ENCODE data around the gene PSME3.

The PSME3 gene

DNA sequence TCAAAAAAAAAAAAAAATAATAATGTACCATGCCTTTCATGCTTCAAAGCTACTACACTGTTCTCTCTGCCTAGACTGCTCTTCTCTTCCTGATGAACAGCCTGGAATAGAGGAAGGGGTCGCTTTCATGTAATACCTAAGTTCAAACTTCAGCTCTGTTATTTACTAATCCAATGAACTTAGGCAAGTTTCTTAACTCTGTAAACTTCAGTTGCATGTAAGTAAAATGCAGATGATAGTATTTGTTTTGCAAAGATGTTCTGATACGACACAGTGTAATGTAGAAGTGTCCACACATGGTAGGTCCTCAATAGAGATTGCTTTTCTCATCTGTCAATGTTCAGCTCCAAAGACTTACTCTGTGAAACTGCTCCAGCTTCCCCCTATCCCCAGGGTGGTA is 41.2 kb upstream of the PSME3 start:
- TF ChIP-seq, protein P1, sequence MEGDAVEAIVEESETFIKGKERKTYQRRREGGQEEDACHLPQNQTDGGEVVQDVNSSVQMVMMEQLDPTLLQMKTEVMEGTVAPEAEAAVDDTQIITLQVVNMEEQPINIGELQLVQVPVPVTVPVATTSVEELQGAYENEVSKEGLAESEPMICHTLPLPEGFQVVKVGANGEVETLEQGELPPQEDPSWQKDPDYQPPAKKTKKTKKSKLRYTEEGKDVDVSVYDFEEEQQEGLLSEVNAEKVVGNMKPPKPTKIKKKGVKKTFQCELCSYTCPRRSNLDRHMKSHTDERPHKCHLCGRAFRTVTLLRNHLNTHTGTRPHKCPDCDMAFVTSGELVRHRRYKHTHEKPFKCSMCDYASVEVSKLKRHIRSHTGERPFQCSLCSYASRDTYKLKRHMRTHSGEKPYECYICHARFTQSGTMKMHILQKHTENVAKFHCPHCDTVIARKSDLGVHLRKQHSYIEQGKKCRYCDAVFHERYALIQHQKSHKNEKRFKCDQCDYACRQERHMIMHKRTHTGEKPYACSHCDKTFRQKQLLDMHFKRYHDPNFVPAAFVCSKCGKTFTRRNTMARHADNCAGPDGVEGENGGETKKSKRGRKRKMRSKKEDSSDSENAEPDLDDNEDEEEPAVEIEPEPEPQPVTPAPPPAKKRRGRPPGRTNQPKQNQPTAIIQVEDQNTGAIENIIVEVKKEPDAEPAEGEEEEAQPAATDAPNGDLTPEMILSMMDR (IDR thresholded peaks at IDR 0.05; ENCODE audit: insufficient read depth, low read length, missing control alignments), result no peak
- CTCF ChIA-PET, result interaction anchor here (0.5 to 1.5 kb wide), 3 partner anchors 28 to 213 kb away, joined by 3 read pairs; no protein-coding TSS in a partner anchor
- DNase-seq (ENCODE audit: low read depth, low spot score), result no peak
- POLR2A ChIA-PET, result interaction anchor here (0.7 to 1.9 kb wide), 2 partner anchors 11 to 32 kb away, joined by 4 to 6 read pairs; partner anchors contain the start of genes BECN1 and WNK4
- H3K4me3 ChIP-seq (ENCODE audit: low read depth, low read length), result no peak overlapping the region

DNA sequence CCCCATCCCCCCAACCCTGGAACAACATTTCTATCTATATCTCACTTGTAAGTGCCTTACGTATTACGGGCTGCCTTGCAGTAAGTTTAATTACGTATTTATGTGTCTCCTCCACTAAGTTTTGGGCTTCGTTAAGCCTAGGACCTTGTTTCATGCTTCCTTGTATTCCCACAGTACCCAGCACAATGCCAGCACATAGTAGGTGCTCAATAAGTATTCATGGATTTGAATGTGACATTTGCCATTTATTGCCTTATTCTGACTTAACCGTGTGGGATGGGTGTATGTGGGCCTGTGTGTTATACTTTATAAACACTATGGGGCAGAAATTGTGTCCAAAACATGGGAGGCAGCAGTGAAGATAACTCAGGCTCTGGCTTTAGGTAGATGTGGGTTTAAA is 40.7 kb upstream of the PSME3 start:
- no peak overlapping the region for H3K4me3 ChIP-seq (ENCODE audit: low read depth, low read length)
- ChIA-PET POLR2A (interaction anchor here (1.9 kb wide), 1 partner anchor 12 kb away, joined by 6 read pairs; the partner anchor contains the start of gene WNK4), CTCF (interaction anchor here (0.7 to 1.5 kb wide), 2 partner anchors 28 to 214 kb away, joined by 3 read pairs; no protein-coding TSS in a partner anchor)
- TF ChIP-seq, protein P1 (IDR thresholded peaks at IDR 0.05; ENCODE audit: insufficient read depth, low read length, missing control alignments), result no peak
- no peak for DNase-seq (ENCODE audit: low read depth, low spot score)

DNA sequence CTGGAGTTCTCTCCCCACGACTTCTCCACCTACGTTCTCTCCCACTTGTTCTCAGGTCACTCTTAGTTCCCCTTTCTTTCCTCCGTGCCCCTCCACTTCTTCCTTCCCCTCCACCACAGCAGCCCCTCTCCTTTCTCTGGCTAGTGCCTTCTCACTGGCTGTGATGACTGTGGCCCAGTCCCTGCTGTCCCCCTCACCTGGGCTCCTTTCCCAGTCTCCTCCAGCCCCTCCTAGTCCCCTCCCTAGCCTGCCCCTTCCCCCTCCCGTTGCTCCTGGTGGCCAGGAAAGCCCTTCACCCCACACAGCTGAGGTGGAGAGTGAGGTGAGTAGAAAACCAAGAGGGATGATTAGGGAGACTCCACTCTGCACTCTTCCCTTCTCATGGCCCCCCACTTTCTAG is 38.1 kb upstream of the PSME3 start:
- no peak overlapping the region for H3K4me3 ChIP-seq (ENCODE audit: low read depth, low read length)
- POLR2A ChIA-PET, result interaction anchor here (1.2 to 2.3 kb wide), 2 partner anchors 14 kb away, joined by 5 to 6 read pairs; partner anchors contain the start of gene WNK4
- TF ChIP-seq, protein P1 (IDR thresholded peaks at IDR 0.05; ENCODE audit: insufficient read depth, low read length, missing control alignments), result no peak
- CTCF ChIA-PET, result no interaction called here
- DNase-seq (ENCODE audit: low read depth, low spot score), result no peak

DNA sequence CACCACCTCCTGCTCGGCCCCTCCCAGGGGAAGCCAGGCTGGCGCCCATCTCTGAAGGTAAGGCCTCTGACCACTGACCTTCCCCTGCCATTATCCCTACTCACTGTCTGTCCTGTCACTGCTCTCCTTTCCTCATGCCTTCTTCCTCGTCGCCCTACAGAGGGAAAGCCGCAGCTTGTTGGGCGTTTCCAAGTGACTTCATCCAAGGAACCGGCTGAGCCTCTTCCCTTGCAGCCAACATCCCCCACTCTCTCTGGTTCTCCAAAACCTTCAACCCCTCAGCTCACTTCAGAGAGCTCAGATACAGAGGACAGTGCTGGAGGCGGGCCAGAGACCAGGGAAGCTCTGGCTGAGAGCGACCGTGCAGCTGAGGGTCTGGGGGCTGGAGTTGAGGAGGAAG is 37.7 kb upstream of the PSME3 start:
- ChIA-PET CTCF (interaction anchor here (1.7 kb wide), 1 partner anchor 23 kb away, joined by 10 read pairs; no protein-coding TSS in a partner anchor), POLR2A (interaction anchor here (0.8 to 2.3 kb wide), 3 partner anchors 12 to 14 kb away, joined by 3 to 6 read pairs (median 5); partner anchors contain the start of gene WNK4)
- H3K4me3 ChIP-seq (ENCODE audit: low read depth, low read length), result no peak overlapping the region
- TF ChIP-seq, protein P1 (IDR thresholded peaks at IDR 0.05; ENCODE audit: insufficient read depth, low read length, missing control alignments), result no peak
- no peak for DNase-seq (ENCODE audit: low read depth, low spot score)

DNA sequence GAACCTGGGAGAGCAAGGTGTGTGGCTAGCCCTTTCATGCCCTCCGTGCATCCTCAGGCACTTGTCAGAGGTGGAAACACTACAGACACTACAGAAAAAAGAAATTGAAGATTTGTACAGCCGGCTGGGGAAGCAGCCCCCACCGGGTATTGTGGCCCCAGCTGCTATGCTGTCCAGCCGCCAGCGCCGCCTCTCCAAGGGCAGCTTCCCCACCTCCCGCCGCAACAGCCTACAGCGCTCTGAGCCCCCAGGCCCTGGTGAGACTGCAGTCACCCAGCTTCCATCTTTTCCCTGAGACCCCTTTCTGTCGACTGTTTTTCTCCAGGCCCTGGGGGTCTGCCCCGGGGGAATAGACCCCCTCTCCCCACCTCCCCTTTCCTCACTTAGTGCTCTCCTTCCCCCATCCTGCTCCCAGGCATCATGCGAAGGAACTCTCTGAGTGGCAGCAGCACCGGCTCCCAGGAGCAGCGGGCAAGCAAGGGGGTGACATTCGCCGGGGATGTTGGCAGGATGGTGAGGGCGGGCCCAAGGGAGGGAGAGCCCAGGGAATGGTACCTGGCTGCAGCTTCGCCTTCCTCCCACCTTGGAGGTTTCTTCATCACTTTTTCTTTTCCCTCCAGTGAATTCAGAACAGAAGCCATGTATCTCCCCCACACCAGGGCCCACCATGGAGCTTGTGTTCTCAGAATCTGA is 37.0 kb upstream of the PSME3 start:
- H3K4me3 ChIP-seq (ENCODE audit: low read depth, low read length), result no peak overlapping the region
- TF ChIP-seq, protein P1 (IDR thresholded peaks at IDR 0.05; ENCODE audit: insufficient read depth, low read length, missing control alignments), result no peak
- DNase-seq (ENCODE audit: low read depth, low spot score), result no peak
- ChIA-PET POLR2A (interaction anchor here (0.8 to 2.3 kb wide), 4 partner anchors 13 to 15 kb away, joined by 3 to 6 read pairs (median 4); partner anchors contain the start of gene WNK4), CTCF (interaction anchor here (0.6 to 1.7 kb wide), 4 partner anchors 9 to 32 kb away, joined by 3 to 10 read pairs (median 6); no protein-coding TSS in a partner anchor)
